HPDE6-E6E7 (cell line): Measurements from ENCODE around the gene FIG4.
A peak's percentile ranks its signal among the peaks of the same experiment; 100 is the strongest.
"Not testable (repeated sequence)": the region's sequence is repeated elsewhere in the genome, so short reads cannot be mapped to it uniquely, and the experiment has no call there.

Experiments used
- DNase-seq: peaks from one replicate; pipeline ENCODE4 v3.0.0; 2011; ENCODE audit warnings: missing footprints; ENCODE audit errors: extremely low spot score

Gene FIG4

DNA sequence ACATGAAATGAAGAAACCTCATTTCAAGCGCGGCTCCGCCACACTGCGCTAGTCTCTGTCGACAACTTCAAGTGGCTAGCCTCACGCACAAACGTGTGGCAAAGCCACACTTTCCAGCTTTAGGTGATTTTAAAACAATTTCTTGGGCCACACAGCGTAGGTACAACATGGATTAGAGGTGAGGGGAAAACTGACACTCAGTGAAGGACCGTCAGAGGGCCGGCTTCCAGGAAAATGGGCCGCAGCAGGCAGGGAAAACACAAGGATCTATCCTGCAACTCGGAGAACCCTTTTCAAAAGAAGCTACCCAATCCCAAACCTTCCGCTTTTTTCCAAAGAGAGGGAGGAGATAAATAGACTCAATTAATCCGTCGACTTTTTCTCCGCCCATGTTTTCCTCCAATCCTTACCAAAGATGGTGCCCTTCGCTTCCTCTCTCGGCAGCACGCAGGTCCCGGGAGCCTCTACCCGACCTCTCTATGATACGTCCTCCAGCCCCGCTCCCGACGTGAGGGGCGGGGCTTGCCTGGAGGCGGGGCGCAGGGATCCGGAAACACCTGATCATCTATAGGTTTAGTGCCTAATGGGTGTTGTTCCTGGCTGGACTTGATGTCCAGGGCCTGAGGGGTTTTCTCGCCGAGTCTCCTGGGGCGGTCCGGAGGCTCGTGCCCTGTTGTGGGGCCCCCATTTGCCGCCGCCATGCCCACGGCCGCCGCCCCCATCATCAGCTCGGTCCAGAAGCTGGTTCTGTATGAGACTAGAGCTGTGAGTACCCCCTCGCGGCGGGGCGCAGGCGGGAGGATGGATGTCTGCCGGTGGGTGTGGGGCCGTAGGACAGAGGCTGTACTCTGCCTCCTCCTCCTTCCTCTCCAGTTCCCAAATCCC lies at the start of gene FIG4, which contains the start of gene AK9:
Gene FIG4, plus strand, starts transcription at position 560 of the 885 bp plus-strand sequence. Its CDS starts 140 bp downstream, at position 700.
Gene AK9, minus strand, starts transcription at position 466 of the 885 bp plus-strand sequence. CDS start 15,457 bp downstream, outside the sequence.
- peak; percentile 90 for DNase-seq

DNA sequence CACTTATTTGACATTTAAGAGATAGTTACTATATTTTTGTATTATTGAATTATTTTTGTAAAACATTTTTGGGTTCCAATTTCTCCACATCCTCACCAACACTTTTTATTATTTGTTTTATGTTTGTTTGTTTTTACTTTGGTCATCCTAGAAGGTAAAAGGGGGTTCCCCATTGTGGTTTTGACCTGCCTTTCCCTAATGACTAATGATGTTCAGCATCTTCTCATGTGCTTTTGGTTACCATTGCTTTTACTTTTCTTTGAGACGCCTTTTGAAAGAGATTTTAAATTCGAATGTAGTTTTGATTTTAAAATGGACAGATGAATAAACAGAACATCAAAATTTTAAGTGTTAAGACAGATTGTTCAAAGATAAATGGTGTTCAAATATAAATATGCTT lies 47.0 kb upstream of the FIG4 start:
- no peak for DNase-seq

DNA sequence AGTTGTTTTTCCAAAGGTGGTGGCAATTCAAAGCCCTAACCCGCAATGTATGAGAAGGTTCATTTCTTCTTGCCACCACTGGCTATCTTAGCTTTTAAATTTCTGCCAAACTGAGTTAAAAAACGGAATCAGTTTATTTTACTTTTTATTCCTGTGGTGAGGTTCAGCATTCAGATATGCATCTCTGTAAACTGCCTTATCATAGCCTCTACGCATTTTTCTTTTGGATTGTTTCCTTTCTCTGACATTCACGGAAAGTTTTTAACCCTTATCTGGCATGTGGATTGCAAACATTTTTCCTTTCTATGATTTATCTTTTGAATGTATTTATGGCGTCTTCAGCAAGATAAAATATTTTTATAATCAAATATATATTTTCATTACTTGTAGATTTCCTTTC lies 37.8 kb upstream of the FIG4 start:
- DNase-seq, result no peak

- no peak for DNase-seq
These were observed 35.3 kb upstream of the FIG4 start for GRCh38 chr6:109655761-109656262.

DNA sequence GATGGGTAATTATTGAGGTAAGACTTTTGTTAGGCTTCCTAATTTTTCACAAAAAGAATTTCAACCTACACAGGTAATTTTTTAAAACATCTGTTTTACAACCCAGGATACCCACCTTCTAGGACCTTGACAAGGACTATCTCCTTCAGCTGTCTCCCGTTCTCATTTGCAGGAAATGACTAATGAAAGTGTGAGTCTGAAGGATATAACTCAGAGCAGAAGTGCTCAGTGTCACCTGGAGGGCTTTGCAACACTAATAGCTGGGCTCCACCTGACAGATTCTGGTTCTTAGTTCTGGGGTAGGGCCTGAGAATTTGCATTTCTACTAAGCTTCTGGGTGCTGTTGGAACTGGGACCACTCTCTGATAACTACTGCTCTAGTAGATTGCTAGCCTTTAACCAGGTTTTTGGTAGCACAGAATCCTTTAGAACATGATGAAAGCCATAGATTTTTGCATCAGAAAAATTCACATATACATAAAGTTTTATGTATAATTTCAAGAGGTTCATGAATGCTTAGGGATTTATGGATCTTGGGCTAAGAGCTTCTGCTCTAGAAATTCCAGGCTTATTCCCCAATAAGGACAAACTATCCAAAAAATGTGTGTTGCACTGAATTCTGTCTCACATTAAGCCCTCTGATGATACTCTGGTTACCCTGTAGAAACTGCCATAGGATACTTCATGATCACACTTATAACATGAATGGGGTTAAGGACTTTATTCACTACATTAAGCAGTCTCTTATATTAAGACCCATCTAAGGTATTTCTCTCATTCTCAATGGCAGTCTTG lies 30.4 kb upstream of the FIG4 start:
- peak; percentile 10 for DNase-seq

DNA sequence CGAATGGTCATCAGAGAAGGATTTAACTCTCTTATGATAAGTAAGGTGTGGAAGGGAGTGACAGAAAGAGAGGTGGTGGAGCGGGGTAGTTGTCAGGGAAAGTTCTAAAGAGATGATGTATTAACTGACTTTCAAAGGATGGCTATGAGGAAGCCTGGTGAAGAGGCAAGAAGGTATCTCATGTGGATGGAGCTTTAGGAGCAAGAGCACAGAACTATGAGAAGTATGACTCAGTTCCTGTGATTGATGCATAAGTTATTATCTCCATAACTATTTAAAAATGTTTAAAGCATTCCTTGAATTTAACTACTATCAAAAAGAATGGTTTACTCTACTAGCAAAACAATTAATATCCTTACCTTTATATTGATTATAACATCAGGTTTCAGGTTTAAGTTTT lies 28.9 kb upstream of the FIG4 start:
- DNase-seq, result no peak

DNA sequence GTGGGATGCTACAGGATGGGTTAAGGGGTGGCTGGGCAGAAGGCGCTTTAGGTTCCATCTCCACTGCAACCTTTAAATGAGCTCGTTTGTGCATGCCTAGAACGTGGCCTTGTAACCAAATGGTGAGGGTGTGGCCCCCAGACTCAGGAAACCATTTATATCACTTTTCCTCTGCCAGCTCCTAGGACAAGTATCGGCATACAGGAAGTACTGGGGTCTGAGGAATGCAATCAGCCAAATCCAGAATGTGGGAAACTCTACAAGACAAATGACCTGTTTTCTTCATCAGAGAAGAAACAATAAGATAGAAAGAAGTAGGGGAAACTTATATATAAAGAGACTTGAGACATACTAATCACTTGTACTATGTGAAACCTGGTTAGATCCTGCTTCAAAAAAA lies 21.3 kb upstream of the FIG4 start:
- no peak for DNase-seq

DNA sequence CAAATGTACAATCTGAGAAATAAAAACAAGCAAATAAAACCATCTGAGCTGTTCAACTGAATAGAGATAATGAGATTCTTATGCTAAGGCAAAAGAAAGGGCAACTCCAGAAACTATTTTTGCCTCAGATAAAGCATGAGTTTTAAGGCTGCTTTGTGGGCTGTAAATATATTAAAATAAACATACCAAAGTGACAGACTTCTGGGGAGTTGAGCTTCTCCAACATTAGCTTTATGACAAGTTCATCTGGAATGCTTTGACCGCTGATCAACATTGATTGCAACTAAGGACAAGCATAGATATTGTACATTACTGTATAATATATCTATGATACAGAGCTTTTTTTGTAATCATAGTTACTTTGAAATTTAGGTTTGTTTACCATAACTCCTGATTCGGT lies 19.4 kb upstream of the FIG4 start:
- no peak for DNase-seq

DNA sequence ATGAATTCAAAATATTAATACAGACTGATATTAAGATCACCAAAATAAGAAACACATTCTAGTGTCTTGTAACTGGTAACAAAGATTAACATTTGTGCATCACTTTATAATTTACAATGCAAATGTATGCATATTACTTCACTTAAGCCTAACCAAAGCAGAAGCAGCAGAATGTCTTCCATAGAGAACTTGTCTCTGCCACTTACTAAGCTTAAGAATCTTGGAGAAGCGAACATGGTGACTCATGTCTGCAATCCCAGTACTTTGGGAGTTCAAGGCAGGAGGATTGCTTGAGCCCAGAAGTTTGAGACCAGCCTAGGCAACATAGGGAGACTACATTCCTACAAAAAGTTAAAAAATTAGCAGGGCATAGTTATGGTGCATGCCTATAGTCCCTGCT lies 18.9 kb upstream of the FIG4 start:
- no peak for DNase-seq

DNA sequence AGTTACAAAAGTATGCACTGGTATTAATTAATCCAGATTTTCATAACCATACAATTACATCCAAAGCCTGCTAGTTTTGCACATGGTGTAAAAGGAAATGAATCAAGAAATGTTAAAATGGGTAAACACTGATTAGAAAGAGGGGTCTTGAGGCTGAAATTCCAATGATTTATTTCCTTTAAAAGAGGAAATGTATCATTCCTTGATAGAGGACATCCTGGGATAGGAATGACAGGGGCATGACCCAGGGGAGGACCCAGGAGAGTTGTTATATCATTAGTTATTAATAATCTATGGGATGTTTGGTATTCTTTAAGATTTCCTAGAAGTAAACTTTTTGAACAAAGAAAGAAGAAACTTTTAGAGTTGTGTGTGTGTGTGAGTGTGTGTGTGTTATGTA lies 18.3 kb upstream of the FIG4 start:
- DNase-seq, result no peak

GRCh38 chr6:109676724-109677123 lies 14.4 kb upstream of the FIG4 start:
- DNase-seq, result no peak

DNA sequence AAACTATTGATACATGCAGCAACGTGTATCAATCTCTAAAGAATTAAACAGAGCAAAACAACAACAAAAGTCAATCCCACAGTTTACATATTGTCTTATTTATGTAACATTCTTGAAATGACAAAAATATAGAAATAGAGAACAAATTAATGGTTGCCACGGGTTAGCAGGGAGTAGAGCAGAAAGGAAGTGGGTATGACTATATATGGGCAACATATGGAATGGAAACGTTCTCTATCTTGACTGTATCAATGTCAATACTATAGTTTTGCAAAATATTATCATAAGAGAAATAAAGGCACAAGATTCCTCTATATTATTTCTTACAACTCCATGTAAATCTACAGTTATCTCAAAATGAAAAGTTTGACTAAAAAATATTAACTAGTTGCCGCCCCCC lies 12.9 kb upstream of the FIG4 start:
- DNase-seq, result no peak

GRCh38 chr6:109678661-109679505 lies 12.2 kb upstream of the FIG4 start:
- DNase-seq, result not testable (repeated sequence)

- no peak for DNase-seq
These were observed 4.4 kb upstream of the FIG4 start for GRCh38 chr6:109686566-109687265.

DNA sequence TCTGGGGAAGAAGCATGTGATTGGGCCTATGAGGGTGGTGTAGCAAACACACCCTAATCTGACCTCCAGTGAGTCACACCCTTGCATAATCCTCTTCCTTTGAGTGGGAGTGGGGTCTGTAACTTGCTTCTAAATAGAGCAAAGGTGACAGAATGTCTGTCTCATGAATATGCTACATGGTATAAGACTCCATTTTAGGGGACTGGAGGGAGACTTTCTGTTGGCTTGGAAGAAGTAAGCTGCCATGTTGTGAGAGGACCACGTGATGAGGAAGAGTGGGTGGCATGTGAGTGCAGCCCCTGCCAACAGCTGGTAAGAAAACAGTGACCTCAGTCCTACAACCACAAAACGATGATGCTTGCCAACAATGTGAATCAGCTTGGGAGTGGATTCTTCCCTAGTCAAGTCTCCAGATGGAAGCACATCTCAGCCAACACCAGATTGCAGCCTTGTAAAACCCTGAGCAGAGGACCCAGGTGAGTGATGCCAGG lies 3.8 kb upstream of the FIG4 start:
- DNase-seq, result no peak

DNA sequence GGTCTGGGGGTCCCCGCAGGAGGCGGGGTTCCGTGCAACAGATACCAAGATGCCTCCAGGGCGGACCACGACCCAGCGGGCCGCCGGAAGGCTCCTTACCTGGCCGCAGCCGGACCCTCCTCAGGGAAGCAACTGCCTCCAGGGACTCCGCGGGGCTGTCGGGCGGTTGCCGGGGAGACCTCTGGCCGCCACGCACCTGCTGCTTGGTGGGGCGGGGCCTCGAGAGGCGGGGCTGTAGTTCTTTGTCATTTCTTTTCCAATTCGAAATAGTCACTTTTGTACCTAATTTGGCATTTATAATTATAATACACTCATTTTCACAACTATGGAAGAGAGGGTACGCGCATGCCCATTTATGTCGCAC lies 741 bp upstream of the FIG4 start:
- DNase-seq, result no peak

DNA sequence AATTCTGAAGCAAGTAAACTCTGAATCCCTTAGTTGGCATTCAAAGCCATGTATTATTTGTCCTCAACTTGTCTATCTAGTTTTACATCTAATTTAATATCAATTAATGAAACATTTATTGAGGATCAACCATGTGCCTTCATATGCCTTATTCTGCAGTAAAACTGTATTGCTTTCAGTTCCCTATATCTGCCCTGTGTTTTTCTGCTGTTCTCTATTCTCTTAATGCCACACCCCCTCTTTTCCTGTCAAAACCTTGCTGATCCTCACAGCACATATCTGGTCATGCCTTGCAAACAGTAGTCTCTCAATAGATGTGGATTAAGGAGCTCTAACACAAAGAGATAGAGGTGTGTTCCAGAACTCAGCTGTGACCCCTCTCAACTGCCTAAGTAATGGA lies 2.0 kb downstream of the FIG4 start:
- DNase-seq, result no peak

GRCh38 chr6:109695468-109695867 lies 4.4 kb downstream of the FIG4 start:
- no peak for DNase-seq

GRCh38 chr6:109696355-109696754 lies 5.3 kb downstream of the FIG4 start:
- no peak for DNase-seq

DNA sequence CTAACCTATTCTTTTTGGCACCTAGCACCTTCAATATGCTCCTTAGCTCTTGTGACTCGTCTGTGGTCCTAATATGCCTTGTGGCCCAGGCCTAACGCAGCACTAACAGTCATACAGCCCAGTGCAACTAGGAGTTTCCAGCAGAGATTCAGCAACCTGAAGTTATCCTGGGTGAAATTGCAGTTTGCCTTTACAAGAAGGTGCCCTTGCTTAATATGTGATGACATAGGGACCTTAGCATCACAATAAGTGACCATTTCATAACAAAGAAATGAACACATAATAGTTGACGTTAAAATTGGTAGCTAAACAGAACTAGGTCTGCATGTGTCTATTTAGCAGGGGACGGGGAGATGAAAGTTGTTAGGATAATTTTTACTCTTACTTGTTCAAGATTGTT lies 10.1 kb downstream of the FIG4 start:
- DNase-seq, result no peak

GRCh38 chr6:109701774-109702173 lies 10.7 kb downstream of the FIG4 start:
- DNase-seq, result no peak
